K562 (cell line): ENCODE results near the gene YLPM1. TPM values are rescaled to one million over a fixed set of nuclear protein-coding genes. Genes with fewer than 3 reads are reported as not detected.

Source experiments
- ATAC-seq: fragments of 200-7000 bp; cut with Tn5 transposase; 3 replicates; pipeline ENCODE4 v1.9.1; 2020; ENCODE audit warnings: moderate library complexity
- BruUV-seq: library from RNA; stranded (reverse); fragments of 400-500 nt; replicated peaks from 2 replicates; lab custom pipeline; 2021; lab: Mats Ljungman, UMichigan
- CTCF ChIA-PET: fragments of 300-600 bp; formaldehyde crosslinking; extraction: SDS; loops from one replicate; lab custom pipeline; 2021; ENCODE audit warnings: low intra/inter-chr PET ratio; lab: Yijun Ruan, JAX
- POLR2A ChIA-PET: fragments of 300-600, 350-650 bp; sonication (Branson Sonifier 250); formaldehyde crosslinking; extraction: SDS; loops from one replicate; lab custom pipeline; 2021; ENCODE audit warnings: antibody characterized with exemption, inconsistent platforms; lab: Yijun Ruan, JAX
- DNase-seq, 4 experiments: peaks; one replicate each; pipeline versions ENCODE4 v3.0.0 to v3.0.0-alpha.2; 2011 to 2018; ENCODE audit warnings: low spot score in 3 of 4, mixed read lengths in 3 of 4; ENCODE audit errors: extremely low read depth in 1 of 4
- FAIRE-seq: peaks from 2 replicates; lab custom pipeline; 2011; peaks lifted over from hg19 to GRCh38; lab: Jason Lieb, UNC
- H2AFZ ChIP-seq: 2 replicates; pipeline ENCODE4 v1.6.0; 2011; ENCODE audit warnings: low read depth, low read length, control low read depth, inconsistent platforms
- H3K27ac ChIP-seq: fragments of 200-600 bp; 3 replicates; pipeline ENCODE4 v1.8.0; 2011; ENCODE audit warnings: low read depth, mild to moderate bottlenecking, control low read depth, inconsistent platforms, low read length, moderate library complexity, mixed read lengths; ENCODE audit errors: extremely low read depth
- H3K27me3 ChIP-seq, 2 experiments: fragments of 300-600 bp in 1 of 2; 2 replicates in 1 of 2; 3 replicates in 1 of 2; pipeline versions ENCODE4 v1.6.0 to v1.8.0; 2011; ENCODE audit warnings: inconsistent platforms in 2 of 2, low read length in 2 of 2, mild to moderate bottlenecking in 1 of 2, mixed read lengths in 1 of 2, moderate library complexity in 1 of 2; ENCODE audit not compliant: control insufficient read depth in 2 of 2, insufficient read depth in 2 of 2
- H3K36me3 ChIP-seq: fragments of 300-600 bp; 3 replicates; pipeline ENCODE4 v1.8.0; 2011; ENCODE audit warnings: mild to moderate bottlenecking, low read length, inconsistent platforms; ENCODE audit not compliant: control insufficient read depth, insufficient read depth
- H3K4me1 ChIP-seq, 2 experiments: fragments of 200-600 bp in 1 of 2; replicated peaks in 1 of 2; 2 replicates in 1 of 2; 3 replicates in 1 of 2; pipeline versions ENCODE4 v1.5.1 to v1.8.0; 2011; ENCODE audit warnings: inconsistent platforms in 2 of 2, low read length in 2 of 2, mild to moderate bottlenecking in 1 of 2, mixed read lengths in 1 of 2, moderate library complexity in 1 of 2; ENCODE audit not compliant: control insufficient read depth in 2 of 2, insufficient read depth in 2 of 2
- H3K4me2 ChIP-seq: 2 replicates; pipeline ENCODE4 v1.6.1; 2011; ENCODE audit warnings: low read length, control low read depth, inconsistent platforms, mixed read lengths; ENCODE audit not compliant: insufficient read depth
- H3K4me3 ChIP-seq: fragments of 200-600 bp; sonication (generic), shearing (Covaris generic); 2 replicates; pipeline ENCODE4 v1.5.1; 2016; ENCODE audit warnings: control low read depth, inconsistent platforms
- H3K79me2 ChIP-seq: fragments of 200-600 bp; 3 replicates; pipeline ENCODE4 v1.8.0; 2011; ENCODE audit warnings: low read length, inconsistent platforms; ENCODE audit not compliant: control insufficient read depth, insufficient read depth
- H3K9ac ChIP-seq, 2 experiments: 2 replicates each; pipeline versions ENCODE4 v1.6.0 to v1.6.1; 2011; ENCODE audit warnings: low read depth in 2 of 2, low read length in 2 of 2, control low read depth in 1 of 2, inconsistent platforms in 1 of 2, mild to moderate bottlenecking in 1 of 2, mixed read lengths in 1 of 2; ENCODE audit not compliant: insufficient read depth in 1 of 2
- H3K9me1 ChIP-seq: one replicate; pipeline ENCODE4 v1.6.0; 2011; ENCODE audit warnings: inconsistent platforms, mild to moderate bottlenecking, low read length, moderate library complexity; ENCODE audit not compliant: control insufficient read depth, insufficient read depth
- H3K9me3 ChIP-seq: replicated peaks from 2 replicates; pipeline ENCODE4 v1.5.1; 2011; ENCODE audit warnings: low read depth, low read length, inconsistent platforms; ENCODE audit not compliant: control insufficient read depth, insufficient read depth
- H4K20me1 ChIP-seq: replicated peaks from 2 replicates; pipeline ENCODE4 v1.6.1; 2011; ENCODE audit warnings: low read length, inconsistent platforms, mixed read lengths; ENCODE audit not compliant: control insufficient read depth, insufficient read depth
- EP300 ChIP-seq: IDR thresholded peaks from 2 replicates; pipeline ENCODE4 v1.6.1; 2012; ENCODE audit warnings: low read length, improper control_type of control experiment
- MBD2 ChIP-seq: sonication (generic); IDR thresholded peaks from 2 replicates; pipeline ENCODE4 v1.6.1; 2016; ENCODE audit warnings: low read depth, borderline replicate concordance
- NR2C1 ChIP-seq, 2 experiments: fragments of 450-650 bp; IDR thresholded peaks; 2 replicates each; pipeline ENCODE4 v1.6.1; 2017; ENCODE audit warnings: mild to moderate bottlenecking in 2 of 2, antibody characterized with exemption in 1 of 2, inconsistent platforms in 1 of 2, missing compliant biosample characterization in 1 of 2, missing genetic modification characterization in 1 of 2
- YY1 ChIP-seq, 3 experiments: IDR thresholded peaks; 2 replicates each; pipeline ENCODE4 v1.6.1; 2011; ENCODE audit warnings: low read length in 2 of 3, mild to moderate bottlenecking in 2 of 3, moderate library complexity in 2 of 3, borderline replicate concordance in 1 of 3, control low read depth in 1 of 3, low read depth in 1 of 3; ENCODE audit not compliant: insufficient read depth in 3 of 3, insufficient replicate concordance in 2 of 3, control insufficient read depth in 1 of 3, insufficient read length in 1 of 3; ENCODE audit errors: extremely low read depth in 1 of 3
- WGBS: fragments of 100-300 bp; shearing (Covaris generic); methylation state at CpG from one replicate; pipeline ENCODE4 v1.1.6; 2016; ENCODE audit warnings: low coverage, mixed read lengths; ENCODE audit not compliant: insufficient coverage; ENCODE audit errors: missing lambda C conversion rate; 5-methylcytosine and 5-hydroxymethylcytosine counted together
- in situ Hi-C: fragments of 300-500 bp; cut with MboI; formaldehyde crosslinking; loops from 4 replicates; pipeline ENCODE4 v1.15.0; 2018; ENCODE audit warnings: inconsistent platforms, mixed read lengths
- intact Hi-C: fragments of 100-400 bp; cut with micrococcal nuclease; formaldehyde crosslinking; loops from 2 replicates; pipeline ENCODE4 v1.14.2; 2022
- polyA plus RNA-seq, 8 experiments: library from polyadenylated mRNA; depleted of rRNA in 4 of 8; stranded (reverse) in 5 of 8; unstranded in 3 of 8; fragments of >200 nt; fragmentation: Nextera tagmentation in 2 of 8; fragmentation: Illumina TruSeq in 1 of 8; extraction: Ambion mirVana in 2 of 8; extraction: Trizol in 1 of 8; gene quantifications; 2 replicates each; pipeline versions ENCODE4 v1.2.1 to v1.2.3, GENCODE V29; 2011 to 2014; ENCODE audit warnings: inconsistent platforms in 1 of 8, missing spikeins in 1 of 8
- total RNA-seq, 7 experiments: library from RNA; depleted of rRNA in 6 of 7; stranded (reverse); fragments of >200 nt in 6 of 7; fragmentation: Illumina TruSeq in 2 of 7; extraction: Trizol in 2 of 7; gene quantifications; 2 replicates each; pipeline versions ENCODE4 v1.2.1 to v1.2.3, GENCODE V29; 2011 to 2021; ENCODE audit warnings: low replicate concordance in 1 of 7
- TF ChIP-seq, protein P1 (sequence below): sonication (generic); formaldehyde crosslinking; IDR thresholded peaks from 2 replicates; pipeline ENCODE4 v1.8.1; 2022; ENCODE audit warnings: missing genetic modification reagents
- TF ChIP-seq, protein P2 (sequence below): fragments of 450-650 bp; IDR thresholded peaks from 2 replicates; pipeline ENCODE4 v1.6.1; 2016; ENCODE audit warnings: missing biosample characterization, missing genetic modification characterization
- TF ChIP-seq, protein P3 (sequence below): fragments of 250-450 bp; sonication (Bioruptor Pico); IDR thresholded peaks from 2 replicates; pipeline ENCODE4 v1.8.0; 2021; ENCODE audit warnings: moderate library complexity, mild to moderate bottlenecking, inconsistent platforms
- TF ChIP-seq, protein P4 (sequence below), 3 experiments: IDR thresholded peaks in 2 of 3; conservative IDR thresholded peaks in 1 of 3; 2 replicates each; pipeline ENCODE4 v1.5.1; 2011 to 2012; ENCODE audit warnings: low read length in 3 of 3, mild to moderate bottlenecking in 3 of 3, control low read depth in 2 of 3, improper control_type of control experiment in 1 of 3, inconsistent platforms in 1 of 3, low read depth in 1 of 3, mixed read lengths in 1 of 3, moderate library complexity in 1 of 3; ENCODE audit not compliant: insufficient read depth in 2 of 3
- TF ChIP-seq, protein P5 (sequence below): fragments of 450-650 bp; formaldehyde crosslinking; conservative IDR thresholded peaks from 2 replicates; pipeline ENCODE4 v1.4.0; 2022; ENCODE audit warnings: mild to moderate bottlenecking, missing genetic modification characterization

Gene YLPM1
- total and polyA plus RNA-seq, 9 of the 15 experiments (the other 6 are each of a cell fraction or from before 2014, with no cell fraction given), result 7.2 to 32.7 (median 14.6) TPM

DNA sequence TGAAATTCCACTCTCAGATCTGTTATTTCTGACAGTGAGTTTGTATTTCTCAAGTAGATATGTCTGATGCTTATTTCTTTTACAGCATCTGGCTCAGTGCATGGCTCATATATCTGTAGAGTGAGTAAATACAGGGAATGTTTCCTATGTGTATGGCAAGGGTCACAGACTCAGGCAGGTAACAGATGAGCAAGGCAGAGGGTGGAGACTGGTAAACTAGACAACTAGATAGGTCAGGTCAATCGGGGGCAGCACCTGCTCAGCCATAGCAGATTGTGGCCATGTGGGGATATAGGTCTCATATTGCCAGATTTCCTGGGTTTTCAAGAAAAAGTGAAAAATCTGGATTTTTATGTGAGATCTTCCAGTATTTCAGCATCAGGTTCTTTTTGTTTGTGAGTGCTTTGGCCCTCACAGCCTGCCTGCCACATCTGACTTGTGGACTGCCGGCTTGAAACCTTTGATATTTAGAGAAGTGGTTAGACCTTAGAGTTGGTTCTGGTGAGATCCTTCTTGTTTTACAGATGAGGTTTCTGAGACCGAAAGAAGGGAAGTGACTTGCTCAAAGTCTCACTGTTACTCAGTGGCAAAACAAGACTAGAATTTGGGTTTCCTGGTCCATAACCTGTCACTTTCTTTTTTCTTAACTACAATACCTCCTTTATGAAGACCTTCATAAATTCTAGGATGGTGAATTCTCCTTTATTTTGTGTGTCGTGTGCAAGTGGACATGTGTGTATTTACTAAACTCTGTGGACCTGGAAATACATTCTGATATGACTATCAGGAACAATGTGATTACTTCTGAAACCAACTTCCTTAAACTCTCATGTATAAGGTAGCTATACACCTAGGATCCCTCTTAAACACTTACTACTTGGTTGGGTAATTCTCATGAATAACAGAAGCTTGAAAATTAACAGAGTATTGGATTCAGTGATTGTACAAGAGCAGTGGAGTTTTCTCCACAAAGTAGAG is 78.4 kb downstream of the YLPM1 start:
- H3K4me3 ChIP-seq, result no peak overlapping the region
- H3K4me1 ChIP-seq, result no peaks in the 10 kb centered on the region
- no peak for ATAC-seq
- intact Hi-C loops (no loop called here), in situ Hi-C loops (no loop called here)
- H3K27ac ChIP-seq, result no peak overlapping the region
- ChIA-PET POLR2A (interaction anchor here (1.4 kb wide), 1 partner anchor 12 kb away, joined by 4 read pairs; no protein-coding TSS in a partner anchor), CTCF (no interaction called here)
- no peak for FAIRE-seq
- BruUV-seq, result no TSS peak
- WGBS, result 79% methylated on average over 4 of the region's 4 CpGs
- no peak overlapping the region for H2AFZ ChIP-seq
- no peaks in the 10 kb centered on the region for H3K27me3 ChIP-seq
- no peak for DNase-seq
- H3K9me1 ChIP-seq, result no peaks in the 10 kb centered on the region
- H3K9ac ChIP-seq, result no peak overlapping the region
- H4K20me1 ChIP-seq, result no peaks in the 10 kb centered on the region
- H3K4me2 ChIP-seq, result no peak overlapping the region
- peaks cover 15% of the 10 kb centered on the region; the same call in 2 of the 3 replicates for H3K36me3 ChIP-seq
- H3K9me3 ChIP-seq, result no peaks in the 10 kb centered on the region
- no peaks in the 10 kb centered on the region for H3K79me2 ChIP-seq
- TF ChIP-seq EP300 (no peak), MBD2 (no peak), YY1 (IDR thresholded peaks at IDR 0.05; ENCODE audit: borderline replicate concordance in 1 of 3, control insufficient read depth in 1 of 3, extremely low read depth in 1 of 3, insufficient read depth in 3 of 3, insufficient read length in 1 of 3, insufficient replicate concordance in 2 of 3, low read depth in 1 of 3, low read length in 2 of 3) (no peak), NR2C1 (IDR thresholded peaks at IDR 0.05) (no peak), NR2C1 (tag; IDR thresholded peaks at IDR 0.05) (no peak)
- TF ChIP-seq, protein P1, sequence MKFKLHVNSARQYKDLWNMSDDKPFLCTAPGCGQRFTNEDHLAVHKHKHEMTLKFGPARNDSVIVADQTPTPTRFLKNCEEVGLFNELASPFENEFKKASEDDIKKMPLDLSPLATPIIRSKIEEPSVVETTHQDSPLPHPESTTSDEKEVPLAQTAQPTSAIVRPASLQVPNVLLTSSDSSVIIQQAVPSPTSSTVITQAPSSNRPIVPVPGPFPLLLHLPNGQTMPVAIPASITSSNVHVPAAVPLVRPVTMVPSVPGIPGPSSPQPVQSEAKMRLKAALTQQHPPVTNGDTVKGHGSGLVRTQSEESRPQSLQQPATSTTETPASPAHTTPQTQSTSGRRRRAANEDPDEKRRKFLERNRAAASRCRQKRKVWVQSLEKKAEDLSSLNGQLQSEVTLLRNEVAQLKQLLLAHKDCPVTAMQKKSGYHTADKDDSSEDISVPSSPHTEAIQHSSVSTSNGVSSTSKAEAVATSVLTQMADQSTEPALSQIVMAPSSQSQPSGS (CRISPR knock-in tag), result no peak
- TF ChIP-seq, protein P2, sequence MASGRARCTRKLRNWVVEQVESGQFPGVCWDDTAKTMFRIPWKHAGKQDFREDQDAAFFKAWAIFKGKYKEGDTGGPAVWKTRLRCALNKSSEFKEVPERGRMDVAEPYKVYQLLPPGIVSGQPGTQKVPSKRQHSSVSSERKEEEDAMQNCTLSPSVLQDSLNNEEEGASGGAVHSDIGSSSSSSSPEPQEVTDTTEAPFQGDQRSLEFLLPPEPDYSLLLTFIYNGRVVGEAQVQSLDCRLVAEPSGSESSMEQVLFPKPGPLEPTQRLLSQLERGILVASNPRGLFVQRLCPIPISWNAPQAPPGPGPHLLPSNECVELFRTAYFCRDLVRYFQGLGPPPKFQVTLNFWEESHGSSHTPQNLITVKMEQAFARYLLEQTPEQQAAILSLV (tag), result no peak
- TF ChIP-seq, protein P3, sequence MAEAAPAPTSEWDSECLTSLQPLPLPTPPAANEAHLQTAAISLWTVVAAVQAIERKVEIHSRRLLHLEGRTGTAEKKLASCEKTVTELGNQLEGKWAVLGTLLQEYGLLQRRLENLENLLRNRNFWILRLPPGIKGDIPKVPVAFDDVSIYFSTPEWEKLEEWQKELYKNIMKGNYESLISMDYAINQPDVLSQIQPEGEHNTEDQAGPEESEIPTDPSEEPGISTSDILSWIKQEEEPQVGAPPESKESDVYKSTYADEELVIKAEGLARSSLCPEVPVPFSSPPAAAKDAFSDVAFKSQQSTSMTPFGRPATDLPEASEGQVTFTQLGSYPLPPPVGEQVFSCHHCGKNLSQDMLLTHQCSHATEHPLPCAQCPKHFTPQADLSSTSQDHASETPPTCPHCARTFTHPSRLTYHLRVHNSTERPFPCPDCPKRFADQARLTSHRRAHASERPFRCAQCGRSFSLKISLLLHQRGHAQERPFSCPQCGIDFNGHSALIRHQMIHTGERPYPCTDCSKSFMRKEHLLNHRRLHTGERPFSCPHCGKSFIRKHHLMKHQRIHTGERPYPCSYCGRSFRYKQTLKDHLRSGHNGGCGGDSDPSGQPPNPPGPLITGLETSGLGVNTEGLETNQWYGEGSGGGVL (CRISPR knock-in tag), result no peak
- TF ChIP-seq, protein P4, sequence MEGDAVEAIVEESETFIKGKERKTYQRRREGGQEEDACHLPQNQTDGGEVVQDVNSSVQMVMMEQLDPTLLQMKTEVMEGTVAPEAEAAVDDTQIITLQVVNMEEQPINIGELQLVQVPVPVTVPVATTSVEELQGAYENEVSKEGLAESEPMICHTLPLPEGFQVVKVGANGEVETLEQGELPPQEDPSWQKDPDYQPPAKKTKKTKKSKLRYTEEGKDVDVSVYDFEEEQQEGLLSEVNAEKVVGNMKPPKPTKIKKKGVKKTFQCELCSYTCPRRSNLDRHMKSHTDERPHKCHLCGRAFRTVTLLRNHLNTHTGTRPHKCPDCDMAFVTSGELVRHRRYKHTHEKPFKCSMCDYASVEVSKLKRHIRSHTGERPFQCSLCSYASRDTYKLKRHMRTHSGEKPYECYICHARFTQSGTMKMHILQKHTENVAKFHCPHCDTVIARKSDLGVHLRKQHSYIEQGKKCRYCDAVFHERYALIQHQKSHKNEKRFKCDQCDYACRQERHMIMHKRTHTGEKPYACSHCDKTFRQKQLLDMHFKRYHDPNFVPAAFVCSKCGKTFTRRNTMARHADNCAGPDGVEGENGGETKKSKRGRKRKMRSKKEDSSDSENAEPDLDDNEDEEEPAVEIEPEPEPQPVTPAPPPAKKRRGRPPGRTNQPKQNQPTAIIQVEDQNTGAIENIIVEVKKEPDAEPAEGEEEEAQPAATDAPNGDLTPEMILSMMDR (IDR thresholded peaks at IDR 0.05 in 2 of 3, conservative IDR thresholded peaks at IDR 0.05 in 1 of 3; ENCODE audit: insufficient read depth in 2 of 3, low read depth in 1 of 3, low read length in 3 of 3), result no peak
- TF ChIP-seq, protein P5, sequence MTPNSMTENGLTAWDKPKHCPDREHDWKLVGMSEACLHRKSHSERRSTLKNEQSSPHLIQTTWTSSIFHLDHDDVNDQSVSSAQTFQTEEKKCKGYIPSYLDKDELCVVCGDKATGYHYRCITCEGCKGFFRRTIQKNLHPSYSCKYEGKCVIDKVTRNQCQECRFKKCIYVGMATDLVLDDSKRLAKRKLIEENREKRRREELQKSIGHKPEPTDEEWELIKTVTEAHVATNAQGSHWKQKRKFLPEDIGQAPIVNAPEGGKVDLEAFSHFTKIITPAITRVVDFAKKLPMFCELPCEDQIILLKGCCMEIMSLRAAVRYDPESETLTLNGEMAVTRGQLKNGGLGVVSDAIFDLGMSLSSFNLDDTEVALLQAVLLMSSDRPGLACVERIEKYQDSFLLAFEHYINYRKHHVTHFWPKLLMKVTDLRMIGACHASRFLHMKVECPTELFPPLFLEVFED (CRISPR knock-in tag), result no peak
